Naive B cell (primary cell): ENCODE results near the gene PACS2. TPM values are rescaled to one million over a fixed set of nuclear protein-coding genes. Genes with fewer than 3 reads are reported as not detected.
A peak's percentile ranks its signal among the peaks of the same experiment; 100 is the strongest.
"Not testable (repeated sequence)": the region's sequence is repeated elsewhere in the genome, so short reads cannot be mapped to it uniquely, and the experiment has no call there.

Source experiments
- ATAC-seq, 2 donors: fragments of 150-1000 bp; cut with Tn5 transposase; 2 replicates each; pipeline ENCODE4 v1.10.0; 2021; ENCODE audit warnings: low read depth in 2 of 2, mild to moderate bottlenecking in 2 of 2, moderate library complexity in 2 of 2
- DNase-seq: peaks from one replicate; pipeline ENCODE4 v3.0.0; 2022
- H3K27ac Mint-ChIP-seq, 6 donors: one replicate each; pipeline ENCODE4 v1.8.0; 2020 to 2022; ENCODE audit warnings: mild to moderate bottlenecking in 6 of 6, mixed read lengths in 6 of 6, moderate library complexity in 5 of 6, inconsistent platforms in 2 of 6
- H3K27me3 Mint-ChIP-seq, 3 donors: one replicate each; pipeline ENCODE4 v1.8.0; 2021 to 2022; ENCODE audit warnings: mixed read lengths in 3 of 3, mild to moderate bottlenecking in 1 of 3
- H3K36me3 Mint-ChIP-seq, 2 donors: one replicate each; pipeline ENCODE4 v1.8.0; 2020 to 2022; ENCODE audit warnings: mixed read lengths in 2 of 2, inconsistent platforms in 1 of 2, mild to moderate bottlenecking in 1 of 2
- H3K4me1 Mint-ChIP-seq, 3 donors: one replicate each; pipeline ENCODE4 v1.8.0; 2020 to 2022; ENCODE audit warnings: mixed read lengths in 3 of 3, inconsistent platforms in 1 of 3, mild to moderate bottlenecking in 1 of 3, moderate library complexity in 1 of 3
- H3K4me3 Mint-ChIP-seq, 8 donors: one replicate each; pipeline ENCODE4 v1.8.0; 2020 to 2022; ENCODE audit warnings: mild to moderate bottlenecking in 8 of 8, mixed read lengths in 8 of 8, moderate library complexity in 8 of 8, inconsistent platforms in 2 of 8
- H3K9me3 Mint-ChIP-seq, 7 donors: one replicate each; pipeline ENCODE4 v1.8.0; 2020 to 2022; ENCODE audit warnings: mixed read lengths in 7 of 7, mild to moderate bottlenecking in 5 of 7, inconsistent platforms in 2 of 7, moderate library complexity in 1 of 7
- polyA plus RNA-seq, 6 donors: library from polyadenylated mRNA; unstranded; fragments of 300-500 nt; fragmentation: Illumina TruSeq; gene quantifications; one replicate each; pipeline ENCODE4 v1.2.3, GENCODE V29; 2021; ENCODE audit warnings: low read depth in 6 of 6

Gene PACS2
- polyA plus RNA-seq, 6 donors from 2014 or later: 1.3 to 3.7 (median 1.5) TPM

- no peak for DNase-seq
- H3K36me3 Mint-ChIP-seq: peaks cover 0 to 5% of the 10 kb centered on the region in 2 donors
- no peaks in the 10 kb centered on the region for H3K9me3 Mint-ChIP-seq
- peaks cover 20 to 26% (median 22%) of the 10 kb centered on the region in 3 donors for H3K4me1 Mint-ChIP-seq
- no peak for ATAC-seq
- no peak overlapping the region for H3K4me3 Mint-ChIP-seq
- no peak overlapping the region for H3K27ac Mint-ChIP-seq
- H3K27me3 Mint-ChIP-seq: no peaks in the 10 kb centered on the region
These were observed 20.1 kb downstream of the PACS2 start for GRCh38 chr14:105334383-105335230.

- not testable (repeated sequence) for H3K9me3 Mint-ChIP-seq, H3K36me3 Mint-ChIP-seq, H3K27me3 Mint-ChIP-seq, H3K4me3 Mint-ChIP-seq, DNase-seq, H3K27ac Mint-ChIP-seq, ATAC-seq
- peaks cover 23 to 25% (median 24%) of the 10 kb centered on the region in 3 donors for H3K4me1 Mint-ChIP-seq
These were observed 20.6 kb downstream of the PACS2 start for GRCh38 chr14:105335231-105335542.

- Mint-ChIP-seq H3K9me3 (no peaks in the 10 kb centered on the region), H3K27ac (no peak overlapping the region), H3K4me1 (peaks cover 20 to 26% (median 22%) of the 10 kb centered on the region in 3 donors), H3K27me3 (no peaks in the 10 kb centered on the region), H3K36me3 (peaks cover 0 to 5% of the 10 kb centered on the region in 2 donors), H3K4me3 (no peak overlapping the region)
- ATAC-seq: no peak
- DNase-seq: no peak
These were observed 21.4 kb downstream of the PACS2 start for GRCh38 chr14:105335735-105336476.

- Mint-ChIP-seq H3K27ac (no peak overlapping the region), H3K27me3 (no peaks in the 10 kb centered on the region), H3K9me3 (no peaks in the 10 kb centered on the region), H3K36me3 (peaks cover 0 to 2% of the 10 kb centered on the region in 2 donors), H3K4me3 (no peak overlapping the region), H3K4me1 (peaks cover 19 to 31% (median 26%) of the 10 kb centered on the region in 3 donors)
- ATAC-seq: no peak
- no peak for DNase-seq
These were observed 22.1 kb downstream of the PACS2 start for GRCh38 chr14:105336477-105337287.

- ATAC-seq: no peak
- H3K4me3 Mint-ChIP-seq: no peak overlapping the region
These were observed 22.9 kb downstream of the PACS2 start for GRCh38 chr14:105337433-105337832.

GRCh38 chr14:105337966-105338741 is 23.6 kb downstream of the PACS2 start:
- no peaks in the 10 kb centered on the region for H3K27me3 Mint-ChIP-seq
- no peaks in the 10 kb centered on the region for H3K36me3 Mint-ChIP-seq
- no peaks in the 10 kb centered on the region for H3K9me3 Mint-ChIP-seq
- H3K27ac Mint-ChIP-seq: no peak overlapping the region
- DNase-seq: no peak
- H3K4me1 Mint-ChIP-seq: peaks cover 11 to 22% (median 19%) of the 10 kb centered on the region in 3 donors
- no peak for ATAC-seq
- no peak overlapping the region for H3K4me3 Mint-ChIP-seq

More at GRCh38 chr14:105337433-105337832, 22.9 kb downstream of the PACS2 start:
- Mint-ChIP-seq H3K36me3 (no peaks in the 10 kb centered on the region), H3K9me3 (no peaks in the 10 kb centered on the region), H3K4me1 (peaks cover 16 to 29% (median 24%) of the 10 kb centered on the region in 3 donors), H3K27me3 (no peaks in the 10 kb centered on the region), H3K27ac (no peak overlapping the region)
- DNase-seq: no peak

GRCh38 chr14:105340821-105341733 is 26.5 kb downstream of the PACS2 start:
- peaks cover 0 to 9% (median 3%) of the 10 kb centered on the region in 7 donors for H3K9me3 Mint-ChIP-seq
- H3K27ac Mint-ChIP-seq: peak overlapping the region in 3 of 6 donors; percentile 36 to 62 (median 43)
- peak in 1 of 2 donors; percentile 35 for ATAC-seq
- DNase-seq: no peak
- H3K27me3 Mint-ChIP-seq: no peaks in the 10 kb centered on the region
- H3K4me3 Mint-ChIP-seq: no peak overlapping the region
- H3K36me3 Mint-ChIP-seq: no peaks in the 10 kb centered on the region
- peaks cover 11 to 22% (median 19%) of the 10 kb centered on the region in 3 donors for H3K4me1 Mint-ChIP-seq

GRCh38 chr14:105343194-105343593 is 28.6 kb downstream of the PACS2 start:
- Mint-ChIP-seq H3K4me3 (no peak overlapping the region), H3K9me3 (peaks cover 0 to 9% (median 3%) of the 10 kb centered on the region in 7 donors), H3K4me1 (peaks cover 14 to 26% (median 17%) of the 10 kb centered on the region in 3 donors), H3K27ac (peak overlapping the region in 2 of 6 donors; percentile 25 to 44), H3K36me3 (no peaks in the 10 kb centered on the region), H3K27me3 (no peaks in the 10 kb centered on the region)
- ATAC-seq (no peak), DNase-seq (no peak)

GRCh38 chr14:105346200-105346533 is 31.6 kb downstream of the PACS2 start:
- Mint-ChIP-seq H3K27me3 (no peaks in the 10 kb centered on the region), H3K4me1 (peaks cover 8 to 13% (median 8%) of the 10 kb centered on the region in 3 donors), H3K27ac (no peak overlapping the region), H3K4me3 (no peak overlapping the region), H3K9me3 (peaks cover 0 to 9% (median 3%) of the 10 kb centered on the region in 7 donors), H3K36me3 (no peaks in the 10 kb centered on the region)
- no peak for DNase-seq
- no peak for ATAC-seq

- peaks cover 0 to 9% (median 3%) of the 10 kb centered on the region in 7 donors for H3K9me3 Mint-ChIP-seq
- DNase-seq: no peak
- no peak for ATAC-seq
- peaks cover 4 to 7% (median 4%) of the 10 kb centered on the region in 3 donors for H3K4me1 Mint-ChIP-seq
- H3K27ac Mint-ChIP-seq: no peak overlapping the region
- no peak overlapping the region for H3K4me3 Mint-ChIP-seq
- no peaks in the 10 kb centered on the region for H3K27me3 Mint-ChIP-seq
- no peaks in the 10 kb centered on the region for H3K36me3 Mint-ChIP-seq
These were observed 32.5 kb downstream of the PACS2 start for GRCh38 chr14:105346876-105347586.

- H3K4me3 Mint-ChIP-seq: no peak overlapping the region
- ATAC-seq (no peak), DNase-seq (no peak)
- H3K36me3 Mint-ChIP-seq: no peaks in the 10 kb centered on the region
- peaks cover 6 to 12% (median 6%) of the 10 kb centered on the region in 3 donors for H3K4me1 Mint-ChIP-seq
- H3K27me3 Mint-ChIP-seq: no peaks in the 10 kb centered on the region
- H3K27ac Mint-ChIP-seq: peak overlapping the region in 1 of 6 donors; percentile 74
- peaks cover 0 to 9% (median 3%) of the 10 kb centered on the region in 7 donors for H3K9me3 Mint-ChIP-seq
These were observed 33.0 kb downstream of the PACS2 start for GRCh38 chr14:105347587-105347968.
